Mucosa of descending colon (tissue), 3 donors: ENCODE measurements around the gene CRIP1. TPM values are rescaled to one million over a fixed set of nuclear protein-coding genes. Genes with fewer than 3 reads are reported as not detected.

ENCODE experiments used
- ATAC-seq: fragments of 200-7000 bp; cut with Tn5 transposase; one replicate; pipeline ENCODE4 v1.9.1; 2020; ENCODE audit warnings: mild to moderate bottlenecking, moderate library complexity
- DNase-seq, 3 donors: peaks; one replicate each; pipeline ENCODE4 v3.0.0-alpha.2; 2020
- H3K36me3 ChIP-seq: fragments of 200-600 bp; one replicate; pipeline ENCODE4 v1.8.0; 2021; ENCODE audit warnings: low read depth, mild to moderate bottlenecking
- H3K4me1 ChIP-seq: fragments of 200-600 bp; one replicate; pipeline ENCODE4 v1.8.0; 2021; ENCODE audit warnings: low read depth, mild to moderate bottlenecking
- H3K4me3 ChIP-seq: fragments of 200-600 bp; one replicate; pipeline ENCODE4 v1.8.0; 2021; ENCODE audit warnings: mild to moderate bottlenecking
- H3K9me3 ChIP-seq: fragments of 200-600 bp; one replicate; pipeline ENCODE4 v1.8.0; 2021; ENCODE audit warnings: mild to moderate bottlenecking
- CTCF ChIP-seq: fragments of 200-600 bp; IDR thresholded peaks from one replicate; pipeline ENCODE4 v1.8.0; 2022; ENCODE audit warnings: antibody characterized with exemption, mild to moderate bottlenecking
- intact Hi-C, 2 donors: fragments of 100-400 bp; cut with DNase I in 1 of 2; cut with micrococcal nuclease in 1 of 2; formaldehyde crosslinking; loops; one replicate each; pipeline versions ENCODE4 v1.11.0 to v1.11.1; 2022; cut with DNase I, micrococcal nuclease
- total RNA-seq, 3 donors: library from RNA; stranded (reverse); fragmentation: NEBNext Ultra II Directional in 2 of 3; extraction: Animal tissue kit (Norgen Biotek cat#: 25700) in 2 of 3; gene quantifications; one replicate each; pipeline versions ENCODE4 v1.2.1 to v1.2.4, GENCODE V29; 2021 to 2023
- donor health status: DM: no; HTN: no; CAD: no; lungs with moderate emphysema.
- donor health status: DM: no; HTN: no; CAD: no.
- donor health status: DM: no; HTN: yes; CAD: no.

The CRIP1 gene
- total RNA-seq, 3 donors from 2014 or later, result 41.3 to 144 (median 142) TPM

GRCh38 chr14:105485739-105486162 lies 935 bp upstream of the CRIP1 start:
- intact Hi-C loops, result no loop called here
- ATAC-seq (no peak), DNase-seq (peak in 2 of 3 donors; percentile 41 to 57)
- Histone ChIP-seq H3K36me3 (peaks cover 2% of the 10 kb centered on the region), H3K4me3 (no peak overlapping the region), H3K9me3 (no peaks in the 10 kb centered on the region), H3K4me1 (peaks cover 82% of the 10 kb centered on the region)
- no peak for TF ChIP-seq CTCF

DNA sequence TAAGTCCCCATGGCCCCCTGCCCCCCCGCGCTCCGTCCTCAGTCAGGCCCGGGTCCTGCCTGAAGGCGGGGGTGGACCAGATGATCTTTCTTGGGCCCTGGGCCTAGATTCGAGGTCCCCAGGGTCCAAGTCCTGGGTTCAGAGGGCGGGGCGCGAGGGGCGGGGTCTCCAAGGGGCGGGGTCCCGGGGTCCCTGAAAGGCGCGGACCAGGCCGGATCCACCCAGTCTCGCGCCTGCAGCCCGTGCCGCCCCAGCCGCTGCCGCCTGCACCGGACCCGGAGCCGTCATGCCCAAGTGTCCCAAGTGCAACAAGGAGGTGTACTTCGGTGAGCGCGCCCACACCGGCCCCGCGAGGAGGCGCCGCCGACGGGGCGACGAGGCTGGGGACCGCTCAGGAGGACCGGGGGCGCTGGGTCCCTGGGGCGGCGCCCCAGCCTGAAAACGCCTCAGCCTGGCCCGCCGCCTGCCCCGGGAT lies 325 bp downstream of the CRIP1 start:
- Histone ChIP-seq H3K36me3 (peaks cover 6% of the 10 kb centered on the region), H3K4me1 (peaks cover 69% of the 10 kb centered on the region), H3K4me3 (peak overlapping the region; percentile 39), H3K9me3 (no peaks in the 10 kb centered on the region)
- peak; percentile 78 to 86 (median 85) for DNase-seq
- no peak for TF ChIP-seq CTCF
- ATAC-seq, result peak; percentile 1
- intact Hi-C loops, result no loop called here

DNA sequence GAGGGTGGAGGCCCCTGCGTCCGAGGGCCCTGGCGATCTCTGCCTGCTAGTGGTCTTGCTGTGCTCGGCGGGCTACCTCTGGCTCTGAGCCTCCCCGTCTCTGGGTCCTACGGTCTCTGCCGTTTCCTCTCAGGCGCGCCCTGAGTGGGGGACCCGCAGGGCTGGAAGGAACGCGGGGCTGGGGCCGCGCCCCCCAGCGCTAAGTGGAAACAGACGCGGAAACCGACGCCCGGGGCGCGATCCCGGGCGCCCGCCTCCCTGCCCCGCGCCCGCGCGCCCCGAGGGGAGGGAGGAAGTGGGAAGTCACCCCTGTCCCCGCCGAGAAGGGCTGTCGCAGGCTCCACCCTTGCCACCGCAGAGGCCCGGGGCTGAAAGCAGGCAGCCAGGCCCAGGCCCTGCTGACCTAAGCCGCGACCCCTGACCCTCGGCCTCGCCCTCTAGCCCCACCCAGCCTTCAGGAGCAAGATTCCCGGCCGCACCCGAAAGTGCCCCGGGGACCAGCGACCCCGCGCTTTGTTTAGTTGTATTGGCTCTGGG lies 831 bp downstream of the CRIP1 start:
- Histone ChIP-seq H3K4me1 (peaks cover 64% of the 10 kb centered on the region), H3K9me3 (no peaks in the 10 kb centered on the region), H3K4me3 (peak overlapping the region; percentile 39), H3K36me3 (peaks cover 6% of the 10 kb centered on the region)
- TF ChIP-seq CTCF, result no peak
- intact Hi-C loops, result no loop called here
- ATAC-seq (peak; percentile 17), DNase-seq (peak; percentile 69 to 90 (median 86))

DNA sequence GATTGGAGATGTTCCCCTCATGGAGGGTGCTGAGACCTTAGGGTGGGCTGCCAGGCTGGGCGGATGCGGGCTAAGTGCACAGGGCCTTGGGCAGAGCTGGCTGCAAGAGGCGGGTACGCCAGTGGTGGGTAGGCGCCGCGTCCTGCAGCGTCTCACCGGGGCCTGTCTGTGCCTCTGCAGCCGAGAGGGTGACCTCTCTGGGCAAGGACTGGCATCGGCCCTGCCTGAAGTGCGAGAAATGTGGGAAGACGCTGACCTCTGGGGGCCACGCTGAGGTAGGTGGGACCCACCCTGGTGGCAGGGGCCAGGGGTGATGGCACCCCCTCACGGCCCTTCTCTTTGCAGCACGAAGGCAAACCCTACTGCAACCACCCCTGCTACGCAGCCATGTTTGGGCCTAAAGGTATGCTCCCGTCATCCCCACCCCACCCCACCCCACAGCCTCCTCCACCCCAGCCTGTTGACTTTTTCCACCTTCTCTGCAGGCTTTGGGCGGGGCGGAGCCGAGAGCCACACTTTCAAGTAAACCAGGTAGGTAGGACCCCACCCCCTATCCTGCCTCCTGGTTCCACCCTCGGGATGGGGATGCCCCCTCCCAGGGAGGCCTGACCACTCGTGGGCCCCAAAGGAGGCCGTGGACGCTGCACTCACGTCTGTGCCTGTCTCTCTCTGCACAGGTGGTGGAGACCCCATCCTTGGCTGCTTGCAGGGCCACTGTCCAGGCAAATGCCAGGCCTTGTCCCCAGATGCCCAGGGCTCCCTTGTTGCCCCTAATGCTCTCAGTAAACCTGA lies 1.5 kb downstream of the CRIP1 start:
- intact Hi-C loops, result no loop called here
- Histone ChIP-seq H3K4me3 (peak overlapping the region; percentile 39), H3K36me3 (peaks cover 6% of the 10 kb centered on the region), H3K9me3 (no peaks in the 10 kb centered on the region), H3K4me1 (peaks cover 58% of the 10 kb centered on the region)
- ATAC-seq (no peak), DNase-seq (peak; percentile 73 to 79 (median 78))
- no peak for TF ChIP-seq CTCF

DNA sequence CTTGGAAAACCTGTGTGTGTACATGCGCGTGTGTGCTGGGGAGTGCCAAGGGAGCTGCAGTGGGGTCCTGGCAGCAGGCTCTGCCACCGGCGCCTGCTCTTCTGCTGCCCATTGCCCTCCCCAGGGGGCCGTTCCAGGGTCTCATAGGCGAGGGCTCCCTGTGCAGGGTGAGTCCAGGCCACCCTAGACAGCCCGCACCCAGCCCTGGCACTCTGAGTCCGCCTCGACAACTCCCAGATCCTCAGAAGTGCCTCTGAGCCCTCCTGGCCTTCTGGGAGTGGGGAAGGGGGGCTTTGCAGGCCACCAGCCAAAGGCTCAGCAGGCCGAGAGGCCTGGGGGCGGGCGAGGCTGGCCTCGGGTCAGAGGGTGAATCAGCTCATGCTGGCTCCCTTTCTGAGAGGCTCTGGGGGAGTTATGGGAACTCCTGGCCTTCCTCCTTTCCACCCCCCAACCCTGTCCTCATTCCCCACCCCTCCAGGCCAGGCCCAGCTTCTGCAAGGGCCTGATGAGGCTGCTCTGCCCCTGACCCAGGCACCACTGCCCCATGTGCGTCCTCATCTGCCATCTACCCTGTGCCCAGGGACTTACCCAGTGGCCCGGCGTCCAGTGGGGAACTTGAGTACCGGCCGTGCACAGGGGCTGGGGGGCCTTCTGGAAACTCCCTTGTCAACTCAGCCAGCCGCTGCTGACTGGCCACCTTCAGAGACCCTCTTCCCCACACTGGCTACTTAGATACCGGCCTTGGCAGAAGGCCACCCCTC lies 2.3 kb downstream of the CRIP1 start:
- Histone ChIP-seq H3K4me3 (no peak overlapping the region), H3K9me3 (no peaks in the 10 kb centered on the region), H3K4me1 (peaks cover 51% of the 10 kb centered on the region), H3K36me3 (peaks cover 6% of the 10 kb centered on the region)
- ATAC-seq (no peak), DNase-seq (peak in 2 of 3 donors; percentile 29 to 58)
- no peak for TF ChIP-seq CTCF
- intact Hi-C loops, result no loop called here
